ENCODE data around the gene ZKSCAN8. TPM values are rescaled to one million over a fixed set of nuclear protein-coding genes. Genes with fewer than 3 reads are reported as not detected.
"Not testable (repeated sequence)": the region's sequence is repeated elsewhere in the genome, so short reads cannot be mapped to it uniquely, and the experiment has no call there.

ZKSCAN8 gene
- polyA plus RNA-seq (2011; rRNA removed): 11.5 and 15.0 TPM in 2 replicates
- 30.4 and 33.3 TPM in 2 replicates for polyA minus RNA-seq (2011; rRNA and poly(A)+ RNA removed)

DNA sequence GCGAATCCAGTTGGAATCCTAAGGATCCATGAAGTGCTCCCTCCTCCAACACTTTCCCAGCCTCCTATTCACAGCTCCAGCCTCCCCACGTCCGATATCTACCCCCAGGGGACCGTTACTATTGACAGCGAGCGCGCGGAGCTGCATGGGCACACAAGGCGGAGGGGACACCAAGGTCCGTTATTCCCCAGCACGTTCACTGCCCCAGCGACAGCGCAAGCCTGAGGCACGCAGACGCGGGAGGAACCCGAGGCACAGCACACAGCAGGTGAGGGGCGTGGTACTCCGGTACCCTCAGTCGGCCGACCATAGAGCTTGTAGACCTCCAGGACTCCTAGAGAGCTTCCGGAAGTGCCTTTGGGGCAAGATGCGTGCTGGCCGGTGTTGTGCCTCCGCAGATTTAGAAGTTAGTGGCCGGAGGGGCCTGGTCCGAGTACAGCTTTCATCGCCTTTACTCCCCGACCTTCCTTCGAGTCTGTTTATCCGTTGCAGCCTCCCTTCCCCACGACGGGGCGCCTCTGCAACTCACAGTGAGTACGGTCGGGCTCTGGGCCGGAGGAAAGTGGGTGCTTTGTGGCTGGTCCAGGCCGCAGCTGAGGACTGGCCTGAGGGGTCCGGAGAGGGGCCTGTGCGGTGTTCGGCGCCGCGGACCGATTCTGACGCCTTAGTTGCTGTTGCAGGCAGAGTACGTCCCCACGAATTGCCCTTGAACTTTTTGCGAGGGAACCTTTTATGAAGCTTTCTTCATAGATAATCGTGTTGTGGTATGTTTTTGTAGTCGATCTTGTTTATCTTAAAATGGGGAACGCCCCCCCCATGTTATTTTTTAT, at the start of gene ZKSCAN8:
ZKSCAN8 (plus strand) TSS at position 384 of the 830 bp plus-strand sequence. CDS start 6,525 bp downstream, outside the sequence.
- POLR2A ChIA-PET: interaction anchor here (0.6 to 1.6 kb wide), 14 partner anchors 13 to 301 kb away, joined by 3 to 14 read pairs (median 5); partner anchors contain the start of genes PGBD1, ZKSCAN3, ZKSCAN4 and ZSCAN16
- DNase-seq (ENCODE audit: low read depth, low spot score): peak; percentile 54
- TF ChIP-seq, protein P1, sequence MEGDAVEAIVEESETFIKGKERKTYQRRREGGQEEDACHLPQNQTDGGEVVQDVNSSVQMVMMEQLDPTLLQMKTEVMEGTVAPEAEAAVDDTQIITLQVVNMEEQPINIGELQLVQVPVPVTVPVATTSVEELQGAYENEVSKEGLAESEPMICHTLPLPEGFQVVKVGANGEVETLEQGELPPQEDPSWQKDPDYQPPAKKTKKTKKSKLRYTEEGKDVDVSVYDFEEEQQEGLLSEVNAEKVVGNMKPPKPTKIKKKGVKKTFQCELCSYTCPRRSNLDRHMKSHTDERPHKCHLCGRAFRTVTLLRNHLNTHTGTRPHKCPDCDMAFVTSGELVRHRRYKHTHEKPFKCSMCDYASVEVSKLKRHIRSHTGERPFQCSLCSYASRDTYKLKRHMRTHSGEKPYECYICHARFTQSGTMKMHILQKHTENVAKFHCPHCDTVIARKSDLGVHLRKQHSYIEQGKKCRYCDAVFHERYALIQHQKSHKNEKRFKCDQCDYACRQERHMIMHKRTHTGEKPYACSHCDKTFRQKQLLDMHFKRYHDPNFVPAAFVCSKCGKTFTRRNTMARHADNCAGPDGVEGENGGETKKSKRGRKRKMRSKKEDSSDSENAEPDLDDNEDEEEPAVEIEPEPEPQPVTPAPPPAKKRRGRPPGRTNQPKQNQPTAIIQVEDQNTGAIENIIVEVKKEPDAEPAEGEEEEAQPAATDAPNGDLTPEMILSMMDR (IDR thresholded peaks at IDR 0.05; ENCODE audit: low read depth, low read length): no peak
- Histone ChIP-seq H3K4me3 (ENCODE audit: low read depth, low read length) (peak within 1 kb of the TSS; percentile 95), H3K9me3 (ENCODE audit: control insufficient read depth, insufficient read depth, low read length) (no peaks in the 10 kb centered on the region; the same call in 1 of the 2 replicates), H3K27ac (ENCODE audit: low read depth, low read length) (peak within 1 kb of the TSS; percentile 90), H3K27me3 (ENCODE audit: control insufficient read depth, insufficient read depth, low read length) (no peaks in the 10 kb centered on the region)
- CTCF ChIA-PET: interaction anchor here (0.7 to 3.6 kb wide), 6 partner anchors 18 to 277 kb away, joined by 3 to 34 read pairs (median 4); no protein-coding TSS in a partner anchor

DNA sequence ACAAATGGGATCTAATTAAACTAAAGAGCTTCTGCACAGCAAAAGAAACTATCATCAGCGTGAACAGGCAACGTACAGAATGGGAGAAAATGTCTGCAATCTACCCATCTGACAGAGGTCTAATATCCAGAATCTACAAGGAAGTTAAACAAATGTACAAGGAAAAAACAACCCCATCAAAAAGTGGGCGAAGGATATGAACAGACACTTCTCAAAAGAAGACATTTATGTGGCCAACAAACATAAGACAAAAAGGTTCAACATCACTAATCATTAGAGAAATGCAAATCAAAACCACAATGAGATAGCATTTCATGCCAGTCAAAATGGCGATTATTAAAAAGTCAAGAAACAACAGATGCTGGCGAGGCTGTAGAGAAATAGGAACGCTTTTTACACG, 39.5 kb upstream of the ZKSCAN8 start:
- DNase-seq (ENCODE audit: low read depth, low spot score); CTCF ChIA-PET; H3K27ac ChIP-seq (ENCODE audit: low read depth, low read length); H3K9me3 ChIP-seq (ENCODE audit: control insufficient read depth, insufficient read depth, low read length); POLR2A ChIA-PET; H3K27me3 ChIP-seq (ENCODE audit: control insufficient read depth, insufficient read depth, low read length); H3K4me3 ChIP-seq (ENCODE audit: low read depth, low read length): not testable (repeated sequence)

DNA sequence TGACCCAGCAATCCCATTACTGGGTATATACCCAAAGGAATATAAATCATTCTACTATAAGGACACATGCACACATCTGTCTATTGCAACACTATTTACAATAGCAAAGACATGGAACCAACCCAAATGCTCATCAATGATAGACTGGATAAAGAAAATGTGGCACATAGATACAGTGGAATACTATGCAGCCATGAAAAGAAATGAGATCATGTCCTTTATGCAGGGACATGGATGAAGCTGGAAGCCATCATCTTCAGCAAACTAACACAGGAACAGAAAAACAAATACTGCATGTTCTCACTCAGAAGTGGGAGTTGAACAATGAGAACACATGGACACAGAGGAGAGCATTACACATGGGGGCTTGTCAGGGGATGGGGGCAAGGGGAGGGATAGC, 39.0 kb upstream of the ZKSCAN8 start:
- CTCF ChIA-PET: not testable (repeated sequence)

DNA sequence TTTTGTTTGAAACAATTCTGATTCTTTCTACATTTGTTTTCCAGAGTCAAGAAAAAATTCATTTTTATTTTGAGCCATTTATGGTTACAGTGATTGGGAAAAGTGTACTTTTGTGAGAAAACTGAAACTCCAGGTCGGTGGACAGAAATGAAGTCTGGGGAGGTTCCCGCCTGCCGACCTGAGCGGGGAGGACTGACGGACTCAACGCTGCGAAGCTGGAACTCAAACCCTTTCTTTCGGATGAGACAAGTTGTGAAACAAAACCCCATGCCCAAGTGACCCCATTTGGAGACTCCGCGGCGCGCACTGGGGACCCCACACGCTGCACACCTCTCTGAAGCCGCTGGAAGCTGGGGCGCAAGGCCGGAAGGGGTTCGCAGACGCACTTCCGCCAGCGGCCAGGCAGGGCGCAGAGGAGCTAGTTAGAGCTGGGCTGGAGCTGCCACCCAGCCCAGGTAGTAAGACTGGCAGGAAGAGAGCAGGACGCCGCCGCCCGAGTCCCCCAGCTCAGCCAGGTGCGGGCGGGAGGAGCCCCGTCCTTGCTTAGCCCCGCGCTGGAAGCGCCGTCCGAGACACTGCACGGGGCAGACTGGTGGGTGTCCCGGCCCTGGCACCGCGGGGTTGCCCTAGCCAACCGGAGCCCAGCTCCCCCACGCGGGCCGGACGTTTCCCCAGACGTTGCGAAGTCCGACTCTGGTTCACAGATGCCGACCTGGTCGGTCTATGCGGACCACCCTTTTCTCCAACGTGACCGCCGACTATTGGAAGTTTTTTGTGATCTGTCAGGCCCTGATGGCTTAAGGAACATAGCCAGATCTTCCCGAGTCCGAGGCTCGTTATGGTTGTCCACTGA, 37.1 kb upstream of the ZKSCAN8 start:
- ChIA-PET POLR2A (interaction anchor here (0.7 to 1.5 kb wide), 5 partner anchors 32 to 148 kb away, joined by 3 to 6 read pairs (median 4); partner anchors contain the start of genes ZKSCAN4 and ZKSCAN8), CTCF (interaction anchor here (0.8 to 2.7 kb wide), 16 partner anchors 8 to 279 kb away, joined by 3 to 20 read pairs (median 5); partner anchors contain the start of genes ZKSCAN8 and ZNF165)
- peak overlapping the region; percentile 78 for H3K4me3 ChIP-seq (ENCODE audit: low read depth, low read length)
- TF ChIP-seq, protein P1 (IDR thresholded peaks at IDR 0.05; ENCODE audit: low read depth, low read length): peak; percentile 70
- no peaks in the 10 kb centered on the region for H3K27me3 ChIP-seq (ENCODE audit: control insufficient read depth, insufficient read depth, low read length)
- H3K27ac ChIP-seq (ENCODE audit: low read depth, low read length): peak overlapping the region; percentile 31
- no peaks in the 10 kb centered on the region; the same call in 1 of the 2 replicates for H3K9me3 ChIP-seq (ENCODE audit: control insufficient read depth, insufficient read depth, low read length)
- DNase-seq (ENCODE audit: low read depth, low spot score): no peak

More for the DNA sequence above, 39.0 kb upstream of the ZKSCAN8 start:
- H3K4me3 ChIP-seq (ENCODE audit: low read depth, low read length); H3K9me3 ChIP-seq (ENCODE audit: control insufficient read depth, insufficient read depth, low read length); H3K27ac ChIP-seq (ENCODE audit: low read depth, low read length); POLR2A ChIA-PET; DNase-seq (ENCODE audit: low read depth, low spot score); H3K27me3 ChIP-seq (ENCODE audit: control insufficient read depth, insufficient read depth, low read length): not testable (repeated sequence)

DNA sequence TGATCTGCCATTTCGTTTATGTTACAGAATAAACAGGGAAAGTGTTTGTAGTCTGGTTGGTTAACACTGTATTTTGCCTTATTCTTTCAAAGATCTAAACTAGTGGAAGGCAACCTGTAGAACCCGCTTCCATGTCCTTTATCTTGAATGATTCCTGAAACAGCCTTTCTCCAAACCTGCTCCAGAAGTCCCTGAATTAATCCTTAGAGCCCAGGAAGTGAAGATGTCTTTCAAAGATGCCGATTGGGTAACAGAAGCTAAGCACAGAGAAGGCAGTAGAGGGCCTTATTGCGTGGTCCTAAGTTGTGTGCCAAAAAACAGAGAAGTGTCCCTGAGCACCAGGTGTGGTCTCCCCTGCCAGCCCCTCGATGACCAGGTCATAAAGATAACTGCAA, 36.4 kb upstream of the ZKSCAN8 start:
- CTCF ChIA-PET: interaction anchor here (0.8 to 2.7 kb wide), 14 partner anchors 9 to 278 kb away, joined by 3 to 20 read pairs (median 6); partner anchors contain the start of genes ZKSCAN8 and ZNF165
- Histone ChIP-seq H3K27me3 (ENCODE audit: control insufficient read depth, insufficient read depth, low read length) (no peaks in the 10 kb centered on the region), H3K4me3 (ENCODE audit: low read depth, low read length) (peak overlapping the region; percentile 78), H3K27ac (ENCODE audit: low read depth, low read length) (peak overlapping the region; percentile 31), H3K9me3 (ENCODE audit: control insufficient read depth, insufficient read depth, low read length) (no peaks in the 10 kb centered on the region; the same call in 1 of the 2 replicates)
- TF ChIP-seq, protein P1 (IDR thresholded peaks at IDR 0.05; ENCODE audit: low read depth, low read length): no peak
- POLR2A ChIA-PET: interaction anchor here (0.7 to 1.5 kb wide), 3 partner anchors 31 to 147 kb away, joined by 3 to 6 read pairs (median 5); partner anchors contain the start of genes ZKSCAN4 and ZKSCAN8
- no peak for DNase-seq (ENCODE audit: low read depth, low spot score)
